Stimulated activated CD4-positive, alpha-beta T cell treated with anti-CD3 and anti-CD28 coated beads, Interleukin-12 subunit alpha, Interleukin-12 subunit beta, amount 100 ng/mL, for 4 hours (primary cell): Measurements from ENCODE around the gene SIK3.

Experiments used
- DNase-seq: peaks from one replicate; pipeline ENCODE4 v3.0.0-alpha.2; 2020

SIK3 gene

GRCh38 chr11:116885951-116886655 lies 212.1 kb downstream of the SIK3 start:
- DNase-seq: no peak

- DNase-seq: no peak
Observed at GRCh38 chr11:116882386-116882785, 215.8 kb downstream of the SIK3 start.

- DNase-seq: no peak
Observed at GRCh38 chr11:116881143-116881542, 217.1 kb downstream of the SIK3 start.

- no peak for DNase-seq
Observed at GRCh38 chr11:116879800-116880625, 218.2 kb downstream of the SIK3 start.

- no peak for DNase-seq
Observed at GRCh38 chr11:116876656-116877055, 221.6 kb downstream of the SIK3 start.

GRCh38 chr11:116875194-116875593 lies 223.0 kb downstream of the SIK3 start:
- no peak for DNase-seq

GRCh38 chr11:116874251-116874650 lies 224.0 kb downstream of the SIK3 start:
- no peak for DNase-seq

- DNase-seq: no peak
Observed at GRCh38 chr11:116873381-116873780, 224.8 kb downstream of the SIK3 start.

- no peak for DNase-seq
Observed at GRCh38 chr11:116871248-116871647, 227.0 kb downstream of the SIK3 start.

GRCh38 chr11:116870054-116870453 lies 228.2 kb downstream of the SIK3 start:
- DNase-seq: no peak

- DNase-seq: no peak
Observed at GRCh38 chr11:116869610-116870009, 228.6 kb downstream of the SIK3 start.

GRCh38 chr11:116868066-116868465 lies 230.2 kb downstream of the SIK3 start:
- no peak for DNase-seq

- no peak for DNase-seq
Observed at GRCh38 chr11:116867619-116868018, 230.6 kb downstream of the SIK3 start.

- no peak for DNase-seq
Observed at GRCh38 chr11:116866804-116867455, 231.3 kb downstream of the SIK3 start.

GRCh38 chr11:116865696-116866095 lies 232.5 kb downstream of the SIK3 start:
- no peak for DNase-seq

- no peak for DNase-seq
Observed at GRCh38 chr11:116864531-116864930, 233.7 kb downstream of the SIK3 start.

- DNase-seq: no peak
Observed at GRCh38 chr11:116862951-116863350, 235.3 kb downstream of the SIK3 start.

- no peak for DNase-seq
Observed at GRCh38 chr11:116862185-116862584, 236.0 kb downstream of the SIK3 start.

GRCh38 chr11:116861539-116861938 lies 236.7 kb downstream of the SIK3 start:
- no peak for DNase-seq

- no peak for DNase-seq
Observed at GRCh38 chr11:116860303-116860702, 237.9 kb downstream of the SIK3 start.

- DNase-seq: no peak
Observed at GRCh38 chr11:116859175-116859574, 239.1 kb downstream of the SIK3 start.

- no peak for DNase-seq
Observed at GRCh38 chr11:116857936-116858335, 240.3 kb downstream of the SIK3 start.

GRCh38 chr11:116857316-116857715 lies 240.9 kb downstream of the SIK3 start:
- no peak for DNase-seq

- no peak for DNase-seq
Observed at GRCh38 chr11:116856423-116856822, 241.8 kb downstream of the SIK3 start.
